KBM-7 (cell line): Measurements from ENCODE around the gene ELL2.
"Not testable (repeated sequence)": the region's sequence is repeated elsewhere in the genome, so short reads cannot be mapped to it uniquely, and the experiment has no call there.

Experiments
- DNase-seq: peaks from one replicate; pipeline ENCODE4 v3.0.0-alpha.2; 2015
- in situ Hi-C: fragments of 300-500 bp; cut with MboI; formaldehyde crosslinking; loops from 2 replicates; pipeline ENCODE4 v1.14.3; 2020; ENCODE audit warnings: low sequenced_read_pairs, low pct_unique_long_range_greater_than_20kb, mixed read lengths

ELL2 gene

DNA sequence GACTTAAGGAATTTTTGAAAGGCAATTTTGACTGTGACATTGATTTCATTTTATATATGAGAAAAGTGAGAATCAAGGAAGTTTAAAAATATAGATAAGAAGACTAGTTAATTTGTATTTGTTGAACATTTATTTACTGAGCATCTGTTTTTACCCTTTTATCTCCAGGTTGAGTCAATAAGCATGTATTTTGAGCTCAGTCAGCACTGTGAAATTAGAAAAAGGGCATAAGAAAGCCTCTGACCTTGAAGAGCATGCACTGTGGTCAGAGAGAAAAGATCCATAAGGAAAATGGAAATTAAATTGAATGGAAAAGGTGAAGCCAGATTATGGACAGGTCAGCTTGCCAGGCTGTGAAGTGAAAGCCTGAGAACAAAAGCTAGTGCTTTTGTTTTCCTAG, 44.4 kb downstream of the ELL2 start:
- in situ Hi-C loops = no loop called here
- DNase-seq = no peak

DNA sequence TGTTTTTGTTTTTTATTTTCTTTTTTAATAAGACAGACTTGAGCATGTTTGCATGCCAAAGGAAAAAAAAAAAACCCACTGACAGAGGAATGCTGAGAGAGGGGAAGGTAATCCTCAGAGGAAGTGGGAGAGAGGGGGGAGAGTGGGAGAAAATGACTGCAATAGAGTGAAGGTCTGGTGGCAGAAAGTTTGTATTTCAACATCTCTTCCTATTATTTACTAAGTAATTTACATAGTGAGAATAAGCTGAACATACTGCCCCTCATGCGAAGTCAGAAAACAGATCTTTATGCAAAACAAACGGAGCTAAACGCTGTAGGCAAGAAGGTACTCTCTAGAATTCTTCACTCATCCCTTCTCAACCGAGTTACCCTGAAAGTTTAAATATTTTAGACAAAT, 45.0 kb downstream of the ELL2 start:
- in situ Hi-C loops = no loop called here
- DNase-seq = no peak

DNA sequence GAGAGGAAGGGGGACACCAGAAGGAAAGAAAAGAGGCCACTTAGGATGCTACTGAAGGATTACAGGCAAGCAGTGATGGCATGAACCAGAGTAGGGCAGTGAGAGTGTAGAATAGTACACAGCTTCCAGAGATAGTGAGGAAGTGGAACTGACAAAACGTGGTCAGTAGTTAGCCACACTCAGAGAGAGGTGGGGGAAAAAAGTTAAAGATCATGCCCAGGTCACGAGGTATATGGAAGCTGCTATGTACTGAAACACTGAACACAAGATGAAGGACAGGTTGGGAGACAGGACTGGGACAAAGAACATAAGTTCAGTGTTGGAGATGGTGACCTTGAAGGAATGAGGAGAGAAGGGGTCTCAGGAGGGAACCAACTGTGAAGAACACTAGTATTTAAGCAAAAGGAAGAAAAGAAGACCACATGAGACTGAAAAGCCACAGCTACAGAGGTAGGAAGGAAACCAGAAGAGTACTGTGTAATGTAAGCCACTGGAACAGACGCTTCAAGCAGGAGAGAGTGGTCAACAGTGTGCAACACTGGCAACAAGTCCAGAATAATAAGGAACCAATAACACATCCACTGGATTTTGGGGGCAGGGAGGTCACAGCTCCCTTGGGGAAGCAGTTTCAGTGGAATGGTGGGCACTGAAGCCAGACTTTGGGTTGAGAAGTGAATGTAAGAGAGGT, 45.5 kb downstream of the ELL2 start:
- DNase-seq = no peak

DNA sequence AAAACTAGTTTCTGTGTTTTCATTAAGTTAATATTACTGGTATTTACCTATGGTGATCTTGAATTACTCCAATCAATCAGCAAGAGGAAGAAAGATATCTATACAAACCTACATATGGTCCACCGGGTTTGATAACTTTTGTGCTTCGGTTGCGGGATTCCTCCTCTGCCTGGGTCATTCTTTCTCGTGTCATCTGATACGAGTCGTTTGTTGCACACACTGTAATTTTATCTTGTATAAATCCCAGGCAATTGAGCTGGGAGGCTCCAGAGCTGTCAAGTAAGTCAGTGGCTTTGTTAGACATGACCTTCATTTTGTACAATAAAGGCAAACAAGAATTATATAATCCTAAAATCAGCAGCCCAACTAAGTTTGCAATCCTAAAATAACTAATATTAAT, 48.0 kb downstream of the ELL2 start:
- no peak for DNase-seq
- in situ Hi-C loops = no loop called here

More for the DNA sequence above, 45.5 kb downstream of the ELL2 start:
- in situ Hi-C loops = no loop called here

DNA sequence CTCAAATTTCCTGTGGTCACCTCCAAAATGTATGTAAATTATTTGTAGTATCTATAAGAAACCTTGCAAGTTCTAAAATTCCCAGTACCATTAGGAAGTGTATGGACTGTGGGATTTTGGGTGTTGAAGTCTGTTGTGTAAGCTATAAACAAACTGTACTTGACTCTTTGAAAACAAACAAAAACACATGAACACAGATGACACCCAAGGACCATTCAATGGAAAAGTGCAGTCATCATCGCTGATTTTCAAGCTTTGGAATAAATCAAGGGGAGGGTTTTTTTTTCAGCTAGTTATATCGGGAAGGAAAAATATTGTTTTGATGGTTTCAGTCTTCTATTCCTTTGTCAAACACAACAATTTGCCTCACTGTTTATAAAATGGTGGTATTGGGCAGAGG, 49.6 kb downstream of the ELL2 start:
- DNase-seq = no peak
- in situ Hi-C loops = no loop called here

DNA sequence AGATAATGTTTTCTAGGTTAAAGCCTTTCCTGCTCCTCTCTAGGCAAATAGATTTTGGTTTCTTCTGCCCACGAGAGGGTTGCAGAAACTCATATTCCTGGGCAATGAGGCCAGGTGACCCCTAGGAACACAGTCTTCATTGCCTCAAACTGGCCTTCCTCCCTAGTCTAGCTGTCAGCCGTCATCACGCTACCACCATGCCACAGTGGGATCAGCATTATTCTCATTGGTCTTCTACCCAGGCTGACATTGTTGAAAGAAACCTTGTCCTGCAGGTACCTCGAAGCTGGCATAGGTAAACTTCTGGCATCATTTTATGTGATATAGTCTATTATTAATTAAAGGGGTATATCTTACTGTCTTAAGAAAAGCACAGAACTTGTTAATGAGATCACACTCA, 51.1 kb downstream of the ELL2 start:
- DNase-seq = no peak
- in situ Hi-C loops = no loop called here

DNA sequence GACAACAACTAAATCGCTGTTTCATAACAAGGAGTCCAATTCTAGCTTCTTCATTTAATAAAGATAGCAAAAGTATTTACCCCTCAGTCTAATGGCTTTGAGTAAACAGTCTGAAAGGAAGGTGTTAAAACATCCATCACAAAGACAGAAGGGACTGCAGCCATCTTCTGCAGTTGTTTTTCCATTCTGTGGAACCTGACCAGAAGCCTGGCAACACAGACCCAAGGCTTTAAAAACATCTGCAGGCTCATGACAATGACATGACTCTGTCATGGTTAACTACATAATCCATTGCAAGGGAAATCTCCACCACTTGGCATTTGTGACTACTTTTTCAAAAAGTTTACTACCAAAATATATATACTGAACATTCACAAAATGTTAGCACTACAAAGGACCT, 51.9 kb downstream of the ELL2 start:
- in situ Hi-C loops = no loop called here

DNA sequence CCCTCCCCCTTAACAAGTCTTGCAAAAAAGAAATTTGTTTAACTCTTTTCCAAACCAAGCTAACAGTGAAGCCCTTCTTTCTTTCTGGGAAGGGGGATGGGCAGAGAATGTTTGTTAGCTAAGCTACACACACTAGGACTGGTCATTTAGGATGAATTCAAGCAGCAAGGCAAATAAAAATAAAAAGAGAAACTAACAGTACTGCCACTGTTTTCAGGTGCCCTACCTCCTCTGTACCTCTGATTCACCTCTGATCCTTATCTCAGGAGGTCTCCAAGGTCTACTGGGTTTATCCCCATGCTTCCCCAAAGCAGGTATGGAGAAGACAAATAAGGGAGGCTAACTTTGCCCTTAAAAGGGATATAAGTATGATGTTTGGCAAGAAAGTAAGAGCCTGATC, 52.9 kb downstream of the ELL2 start:
- in situ Hi-C loops = no loop called here
- no peak for DNase-seq

More for the DNA sequence above, 51.9 kb downstream of the ELL2 start:
- DNase-seq = no peak

DNA sequence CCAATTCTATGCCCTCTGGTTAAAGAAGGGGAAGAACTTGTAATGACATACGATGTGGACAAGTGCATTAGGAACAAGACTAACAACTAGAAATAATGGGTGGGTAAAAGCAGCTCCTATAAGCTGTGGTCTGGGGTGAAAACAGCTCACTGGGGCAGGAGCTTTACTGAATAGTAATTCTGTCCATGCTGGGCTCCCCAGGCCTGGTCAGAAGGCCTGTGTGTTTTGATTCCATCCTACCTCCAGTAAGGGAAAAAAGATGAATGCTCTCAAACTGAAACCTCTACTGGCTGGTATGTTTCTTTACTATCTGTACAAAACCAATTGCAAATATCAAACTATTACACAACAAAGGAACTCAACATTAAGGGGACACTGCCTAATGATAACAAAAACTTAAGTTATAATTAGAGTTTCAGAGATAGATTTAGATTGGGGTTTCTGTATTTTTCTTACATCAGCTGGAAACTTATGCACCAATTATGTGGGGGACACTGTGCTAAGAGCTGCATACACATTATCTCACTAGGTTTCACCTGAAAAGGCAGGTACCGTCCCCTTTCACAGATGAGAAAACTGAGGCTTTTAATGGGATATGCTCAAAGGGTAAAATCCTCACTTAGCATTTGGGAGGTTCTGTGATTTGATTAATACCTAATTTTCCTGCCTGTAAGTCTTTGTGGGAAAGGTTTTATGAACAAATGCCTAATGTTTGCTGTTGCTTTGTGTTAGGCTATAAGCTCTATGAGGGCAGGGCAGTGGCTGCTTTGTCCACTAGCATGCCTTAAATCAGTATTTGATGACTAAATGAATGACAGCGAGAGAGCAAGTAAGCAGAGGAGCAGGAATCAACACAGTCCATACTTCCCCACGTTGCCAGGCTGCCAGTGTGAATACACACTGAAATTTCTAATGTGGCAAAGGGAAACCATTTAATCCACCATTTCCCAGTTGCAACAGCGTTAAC, 53.6 kb downstream of the ELL2 start:
- in situ Hi-C loops = no loop called here
- DNase-seq = no peak

DNA sequence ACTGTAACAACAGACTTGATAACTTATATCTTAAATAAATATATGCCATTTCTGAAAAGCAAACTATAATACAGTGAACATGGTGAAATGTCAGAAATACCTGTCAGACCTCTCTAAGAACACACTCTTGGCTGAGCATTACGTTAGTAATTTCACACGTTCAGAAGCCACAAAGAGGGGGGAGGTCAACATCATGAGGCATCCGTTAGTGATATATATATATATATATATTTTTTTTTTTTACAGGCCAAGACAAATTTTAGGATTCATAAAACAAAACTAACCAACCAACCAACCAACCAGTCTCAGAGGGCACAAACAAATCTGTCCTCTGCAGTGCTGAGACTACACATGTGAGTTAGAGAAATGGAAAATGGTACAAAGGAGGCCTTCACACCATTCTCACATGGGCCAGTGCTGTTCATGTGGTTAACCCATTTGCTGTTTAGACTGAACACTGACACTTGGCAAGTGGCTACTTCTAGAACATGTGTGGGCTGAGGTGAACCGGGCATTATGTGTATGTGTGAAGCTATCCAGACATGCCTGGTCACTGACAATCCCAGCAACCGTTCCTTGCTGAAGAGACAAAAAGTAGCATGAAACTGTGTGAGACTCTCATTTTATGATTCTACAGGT, 54.5 kb downstream of the ELL2 start:
- in situ Hi-C loops = no loop called here
- DNase-seq = no peak

DNA sequence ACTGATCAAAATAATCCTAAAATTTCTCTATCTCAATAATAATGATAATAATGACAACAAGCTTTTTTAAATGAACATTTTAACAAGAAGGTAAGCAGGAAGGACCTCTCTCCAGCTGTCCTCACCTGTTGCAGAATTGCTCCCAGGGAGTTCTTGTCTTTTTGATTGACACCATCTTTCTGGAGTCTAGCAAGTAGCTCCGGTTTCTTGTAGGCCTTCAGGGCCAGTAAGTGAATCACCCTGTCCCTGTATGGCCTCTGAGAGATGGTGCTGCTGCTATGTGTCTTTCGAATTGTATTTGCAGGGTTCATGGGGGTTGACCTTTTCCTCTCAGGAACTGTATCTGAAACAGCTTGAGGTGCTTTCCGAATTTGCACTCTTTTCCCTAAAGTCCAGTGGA, 55.3 kb downstream of the ELL2 start:
- DNase-seq, in situ Hi-C loops: not testable (repeated sequence)

DNA sequence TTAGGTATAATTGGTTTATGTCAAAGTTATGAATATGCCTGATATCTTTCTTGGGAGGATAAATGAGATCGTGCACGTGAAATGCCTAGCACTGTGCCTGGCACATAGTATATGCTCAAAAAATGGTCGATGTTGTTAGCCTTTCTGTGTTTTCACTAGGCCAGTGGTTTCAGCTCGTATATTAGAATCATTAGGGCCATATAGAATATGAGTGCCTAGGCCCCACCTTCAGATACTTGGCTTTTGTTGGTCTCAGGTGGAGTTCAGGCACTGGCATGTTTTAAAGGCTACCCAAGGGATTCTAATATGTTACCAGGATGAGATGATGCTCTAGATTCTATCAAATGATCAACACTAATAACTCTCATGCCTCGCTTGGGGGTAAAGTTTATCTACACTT, 56.8 kb downstream of the ELL2 start:
- in situ Hi-C loops = no loop called here
- no peak for DNase-seq

DNA sequence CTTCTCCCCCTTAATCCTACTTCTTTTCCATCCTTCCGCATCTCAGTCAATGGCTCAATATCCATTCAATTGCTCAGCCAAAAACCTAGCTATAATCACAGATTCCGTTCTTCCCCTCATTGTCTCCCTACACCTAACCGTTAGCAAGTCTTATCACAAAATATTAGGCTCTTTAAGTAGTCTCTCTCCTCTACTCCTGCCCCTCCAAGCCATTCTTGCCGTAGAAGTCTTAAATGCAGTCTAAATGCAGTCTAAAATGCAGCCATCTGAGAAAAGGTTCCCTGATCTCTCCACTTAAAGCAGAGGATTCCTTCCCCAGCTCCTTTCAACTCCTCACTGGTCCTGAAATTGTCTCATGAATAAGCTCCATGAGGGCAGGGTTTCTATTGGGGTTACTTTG, 57.8 kb downstream of the ELL2 start:
- no peak for DNase-seq
- in situ Hi-C loops = no loop called here

DNA sequence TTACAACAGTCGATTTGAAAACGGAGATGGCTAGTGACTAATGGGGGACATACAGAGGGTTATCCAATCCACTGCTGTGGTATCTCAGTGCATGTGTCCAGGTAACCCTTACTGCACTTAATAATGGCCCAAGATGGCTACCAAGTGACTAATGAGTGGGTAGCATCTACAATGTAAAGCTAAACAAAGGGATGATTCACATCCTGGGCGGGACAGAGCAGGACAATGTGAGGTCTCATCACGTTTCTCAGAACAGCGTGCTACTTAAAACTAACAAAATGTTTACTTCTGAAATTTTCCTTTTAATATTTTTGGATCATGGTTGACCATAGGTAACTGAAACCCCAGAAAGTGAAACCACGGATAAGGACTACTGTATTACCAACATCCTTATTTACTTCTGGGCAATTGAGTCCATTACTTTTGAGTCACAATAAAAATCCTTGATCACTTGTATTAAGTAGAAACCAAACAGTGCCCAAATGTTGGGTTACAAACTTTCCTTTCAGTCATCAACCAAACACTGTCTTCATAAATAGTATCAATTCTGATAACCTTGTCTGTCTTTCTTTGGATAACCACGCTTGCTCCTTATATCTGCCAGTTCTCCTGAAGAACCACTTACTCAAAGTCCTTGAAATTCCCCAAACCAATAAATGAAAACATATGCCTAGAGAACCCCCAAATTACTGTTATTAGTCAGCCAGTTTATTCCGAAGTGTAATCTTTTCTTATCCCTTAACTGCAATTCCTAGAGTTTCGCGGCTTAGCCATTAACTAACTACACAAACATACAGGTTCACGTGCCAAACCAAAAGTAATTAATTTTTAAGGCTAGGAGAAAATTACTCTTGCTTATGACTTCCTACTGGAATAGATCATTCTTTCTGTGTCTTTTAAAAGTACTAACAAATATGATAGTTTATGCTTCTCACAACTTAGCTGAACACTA, 59.7 kb downstream of the ELL2 start:
- in situ Hi-C loops = no loop called here
- DNase-seq = no peak

DNA sequence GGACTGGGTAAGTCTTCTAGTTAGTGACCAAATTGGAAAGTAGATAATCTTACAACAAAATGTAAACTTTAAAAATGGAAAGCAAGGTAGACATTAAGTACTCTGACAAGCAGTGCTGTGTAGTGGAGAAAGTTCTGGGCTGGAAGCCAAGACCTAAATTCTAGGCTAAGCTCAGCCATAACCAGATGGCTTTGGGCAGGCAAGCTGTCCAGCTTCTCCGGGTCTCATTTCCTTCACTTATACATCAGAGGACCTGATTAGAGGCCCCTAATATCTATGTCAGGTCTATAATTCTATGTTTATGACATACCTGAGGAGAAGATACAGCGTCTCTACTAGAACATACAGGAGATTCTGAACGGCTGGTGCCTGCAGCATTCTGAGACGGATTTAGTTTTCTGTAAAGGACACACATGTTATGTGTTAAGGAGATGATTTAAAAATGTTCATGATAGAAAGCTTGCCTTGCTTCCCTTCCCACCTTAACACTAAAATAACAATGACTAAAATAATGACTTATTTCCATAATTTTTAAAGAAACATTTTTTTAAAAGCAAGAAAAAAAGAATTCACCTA, 61.2 kb downstream of the ELL2 start:
- DNase-seq = no peak
- in situ Hi-C loops = no loop called here

DNA sequence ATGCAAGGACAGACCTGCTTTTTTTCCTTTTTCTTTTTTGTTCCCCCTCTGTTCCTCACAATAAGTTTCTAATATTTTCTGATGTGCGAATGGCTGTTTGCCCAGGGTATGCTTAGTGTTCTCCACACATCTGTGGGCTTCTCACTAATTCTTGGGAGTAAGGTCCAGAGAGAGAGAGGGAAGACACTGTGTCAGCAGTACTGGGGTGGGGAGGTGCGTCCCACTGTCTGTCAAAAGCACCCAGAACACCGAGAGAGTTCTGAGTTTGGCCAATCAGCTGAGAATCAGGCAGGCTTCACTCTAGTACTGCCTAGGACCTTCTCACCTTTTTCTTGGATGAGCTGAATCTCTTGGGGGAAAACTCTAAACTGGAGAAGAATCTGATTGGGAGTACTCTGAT, 61.8 kb downstream of the ELL2 start:
- in situ Hi-C loops = no loop called here
- no peak for DNase-seq

DNA sequence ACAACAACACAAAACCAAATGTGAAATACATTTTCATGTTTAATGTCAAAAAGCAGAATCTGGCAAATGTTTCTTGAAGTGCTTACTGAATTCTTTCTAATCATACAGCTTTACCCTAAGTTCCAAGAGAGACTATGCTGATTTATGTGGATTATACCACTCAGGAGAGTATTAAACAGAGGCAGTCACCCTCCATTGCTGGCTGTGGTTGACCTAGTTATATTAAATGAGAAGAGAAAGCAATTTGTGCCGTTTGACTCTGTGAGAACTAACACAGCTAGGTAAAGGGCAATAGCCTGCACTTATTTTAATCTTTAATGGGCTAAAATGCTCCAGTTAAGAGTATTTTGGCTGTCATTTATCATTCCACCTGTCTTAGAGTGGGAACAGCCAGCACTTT, 62.6 kb downstream of the ELL2 start:
- in situ Hi-C loops = no loop called here
- no peak for DNase-seq

DNA sequence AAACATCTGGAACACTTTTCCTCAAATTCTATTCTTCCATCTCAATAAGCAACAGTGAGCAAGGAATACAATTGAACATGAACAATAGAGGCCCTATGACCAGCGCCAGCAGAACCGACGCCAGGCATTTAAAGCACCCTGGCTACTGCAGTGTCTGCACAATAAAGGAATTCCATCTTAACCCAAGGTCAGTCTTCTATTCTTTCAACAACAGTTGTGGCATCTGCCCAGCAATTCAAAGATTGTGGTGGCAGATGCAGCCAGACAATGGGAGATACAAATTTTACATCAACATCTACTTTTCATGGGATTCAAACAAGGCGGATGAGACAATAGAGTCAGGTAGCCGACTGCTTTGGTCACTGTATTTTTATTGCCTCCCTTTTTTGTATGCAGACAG, 65.9 kb downstream of the ELL2 start:
- in situ Hi-C loops = no loop called here

DNA sequence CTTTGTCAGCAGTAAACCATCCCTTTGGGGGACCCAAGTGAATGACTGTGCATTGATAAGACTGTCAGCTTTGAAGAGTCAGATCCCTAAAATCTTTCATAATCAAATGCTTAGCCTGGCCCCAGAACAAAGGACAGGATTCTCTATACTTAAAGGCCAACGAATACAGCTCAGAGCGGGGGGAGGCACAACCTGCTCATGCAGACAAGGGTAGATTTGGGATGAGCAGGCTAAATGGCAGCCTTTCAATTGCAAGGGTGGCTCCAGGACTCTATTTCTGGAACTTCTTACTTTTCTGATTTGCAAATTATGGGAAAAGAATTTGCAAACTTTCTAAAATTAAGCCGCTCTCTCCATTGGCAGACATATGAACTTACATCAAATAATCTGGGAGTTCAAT, 66.4 kb downstream of the ELL2 start:
- no peak for DNase-seq
- in situ Hi-C loops = no loop called here

More for the DNA sequence above, 65.9 kb downstream of the ELL2 start:
- DNase-seq = no peak
